HG03521 (cell line): ENCODE measurements around the gene IGHMBP2.

Experiments used
- ATAC-seq: cut with Tn5 transposase; IDR thresholded peaks from one replicate; pipeline ENCODE4 v1.9.1; 2021; ENCODE audit warnings: mild to moderate bottlenecking, moderate library complexity; ENCODE audit not compliant: unreplicated experiment

Gene IGHMBP2

GRCh38 chr11:68925611-68926010 lies 21.9 kb downstream of the IGHMBP2 start:
- ATAC-seq, result no peak

GRCh38 chr11:68927280-68928135 lies 23.8 kb downstream of the IGHMBP2 start:
- no peak for ATAC-seq

- no peak for ATAC-seq
These were observed 24.6 kb downstream of the IGHMBP2 start for GRCh38 chr11:68928136-68928880.

- no peak for ATAC-seq
These were observed 25.4 kb downstream of the IGHMBP2 start for GRCh38 chr11:68929135-68929534.

GRCh38 chr11:68929706-68930570 lies 26.2 kb downstream of the IGHMBP2 start:
- ATAC-seq, result no peak

- no peak for ATAC-seq
These were observed 27.5 kb downstream of the IGHMBP2 start for GRCh38 chr11:68930991-68931855.

GRCh38 chr11:68931911-68932310 lies 28.2 kb downstream of the IGHMBP2 start:
- ATAC-seq, result no peak

- ATAC-seq, result no peak
These were observed 28.7 kb downstream of the IGHMBP2 start for GRCh38 chr11:68932358-68932757.

- ATAC-seq, result no peak
These were observed 29.4 kb downstream of the IGHMBP2 start for GRCh38 chr11:68932933-68933577.

- no peak for ATAC-seq
These were observed 30.1 kb downstream of the IGHMBP2 start for GRCh38 chr11:68933605-68934320.

- ATAC-seq, result no peak
These were observed 30.6 kb downstream of the IGHMBP2 start for GRCh38 chr11:68934321-68934645.

GRCh38 chr11:68934666-68935065 lies 31.0 kb downstream of the IGHMBP2 start:
- no peak for ATAC-seq

- no peak for ATAC-seq
These were observed 31.4 kb downstream of the IGHMBP2 start for GRCh38 chr11:68935066-68935465.

- no peak for ATAC-seq
These were observed 32.0 kb downstream of the IGHMBP2 start for GRCh38 chr11:68935516-68936357.

GRCh38 chr11:68936358-68936636 lies 32.6 kb downstream of the IGHMBP2 start:
- ATAC-seq, result no peak

GRCh38 chr11:68936676-68937620 lies 33.3 kb downstream of the IGHMBP2 start:
- no peak for ATAC-seq

- ATAC-seq, result no peak
These were observed 34.4 kb downstream of the IGHMBP2 start for GRCh38 chr11:68938088-68938487.
